Measurements from ENCODE around the gene SELENOT.

Gene SELENOT

GRCh38 chr3:150673966-150674365 is 70.8 kb downstream of the SELENOT start:
- no peak for DNase-seq

GRCh38 chr3:150675587-150675986 is 72.5 kb downstream of the SELENOT start:
- DNase-seq, result no peak
